ENCODE data around the gene PLXDC1.

The PLXDC1 gene

GRCh38 chr17:39167476-39167875 is 16.0 kb upstream of the PLXDC1 start:
- TF ChIP-seq ZNF565 (CRISPR knock-in tag; conservative IDR thresholded peaks at IDR 0.05; ENCODE audit: low read depth) (no peak), ESRRG (CRISPR knock-in tag; IDR thresholded peaks at IDR 0.05) (no peak), ZFP30 (CRISPR knock-in tag; IDR thresholded peaks at IDR 0.05) (no peak), PPARA (CRISPR knock-in tag; IDR thresholded peaks at IDR 0.05; ENCODE audit: borderline replicate concordance) (no peak), SNAI2 (CRISPR knock-in tag; IDR thresholded peaks at IDR 0.05) (no peak), TSHZ2 (CRISPR knock-in tag; IDR thresholded peaks at IDR 0.05) (no peak), CREB5 (CRISPR knock-in tag; IDR thresholded peaks at IDR 0.05; ENCODE audit: low read depth) (no peak), TCF4 (CRISPR knock-in tag; IDR thresholded peaks at IDR 0.05; ENCODE audit: borderline replicate concordance) (no peak), ZC3H10 (CRISPR knock-in tag; IDR thresholded peaks at IDR 0.05) (no peak), CSRNP3 (CRISPR knock-in tag; IDR thresholded peaks at IDR 0.05) (no peak), PATZ1 (CRISPR knock-in tag; IDR thresholded peaks at IDR 0.05; ENCODE audit: borderline replicate concordance) (no peak), POU6F1 (CRISPR knock-in tag; IDR thresholded peaks at IDR 0.05; ENCODE audit: borderline replicate concordance, low read depth) (no peak), OSR1 (CRISPR knock-in tag; IDR thresholded peaks at IDR 0.05) (no peak), CSDC2 (CRISPR knock-in tag; IDR thresholded peaks at IDR 0.05) (no peak), TOX (CRISPR knock-in tag; IDR thresholded peaks at IDR 0.05; ENCODE audit: borderline replicate concordance) (no peak)
- no peak for ATAC-seq

- ATAC-seq = no peak
- TF ChIP-seq OSR1 (CRISPR knock-in tag; IDR thresholded peaks at IDR 0.05) (no peak), ARNTL (CRISPR knock-in tag; IDR thresholded peaks at IDR 0.05; ENCODE audit: borderline replicate concordance, low read depth) (no peak), POU6F1 (CRISPR knock-in tag; IDR thresholded peaks at IDR 0.05; ENCODE audit: borderline replicate concordance, low read depth) (no peak), TCF4 (CRISPR knock-in tag; IDR thresholded peaks at IDR 0.05; ENCODE audit: borderline replicate concordance) (no peak), ZFP30 (CRISPR knock-in tag; IDR thresholded peaks at IDR 0.05) (no peak), ZNF70 (CRISPR knock-in tag; IDR thresholded peaks at IDR 0.05) (no peak), ESRRG (CRISPR knock-in tag; IDR thresholded peaks at IDR 0.05) (no peak), SNAI2 (CRISPR knock-in tag; IDR thresholded peaks at IDR 0.05) (no peak), ISL1 (CRISPR knock-in tag; IDR thresholded peaks at IDR 0.05) (no peak), CSDC2 (CRISPR knock-in tag; IDR thresholded peaks at IDR 0.05) (no peak), PPARA (CRISPR knock-in tag; IDR thresholded peaks at IDR 0.05; ENCODE audit: borderline replicate concordance) (no peak), ZNF8 (CRISPR knock-in tag; IDR thresholded peaks at IDR 0.05) (no peak), RARB (CRISPR knock-in tag; IDR thresholded peaks at IDR 0.05) (no peak), PATZ1 (CRISPR knock-in tag; IDR thresholded peaks at IDR 0.05; ENCODE audit: borderline replicate concordance) (no peak), ZFP3 (CRISPR knock-in tag; IDR thresholded peaks at IDR 0.05) (no peak), ZNF565 (CRISPR knock-in tag; conservative IDR thresholded peaks at IDR 0.05; ENCODE audit: low read depth) (no peak), TSHZ2 (CRISPR knock-in tag; IDR thresholded peaks at IDR 0.05) (no peak), TOX (CRISPR knock-in tag; IDR thresholded peaks at IDR 0.05; ENCODE audit: borderline replicate concordance) (no peak)
Measured at GRCh38 chr17:39166437-39167335, 15.2 kb upstream of the PLXDC1 start.

Data from SK-N-SH treated with all-trans-retinoic acid at 6 μM for 48 hours (cell line).